B cell (primary cell): ENCODE results near the gene ITSN2. TPM values are rescaled to one million over a fixed set of nuclear protein-coding genes. Genes with fewer than 3 reads are reported as not detected.

ENCODE experiments used
- ATAC-seq: fragments of 200-7000 bp; cut with Tn5 transposase; one replicate; pipeline ENCODE4 v1.10.0; 2021; ENCODE audit warnings: low read depth, mild to moderate bottlenecking, moderate number of reproducible peaks, moderate library complexity
- CTCF ChIA-PET: fragments of 350-600 bp; sonication (Branson Sonifier 250); formaldehyde crosslinking; loops from one replicate; lab custom pipeline; 2021; ENCODE audit warnings: antibody characterized with exemption, inconsistent platforms; lab: Charles Lee
- POLR2A ChIA-PET: fragments of 350-600 bp; sonication (Branson Sonifier 250); formaldehyde crosslinking; loops from one replicate; lab custom pipeline; 2021; ENCODE audit warnings: antibody characterized with exemption; lab: Charles Lee
- DNase-seq: peaks from one replicate; pipeline ENCODE4 v3.0.0; 2013
- H2AFZ ChIP-seq: 2 replicates; pipeline ENCODE4 v1.6.1; 2012; ENCODE audit warnings: mild to moderate bottlenecking, low read depth, low read length; ENCODE audit not compliant: insufficient read depth, poor library complexity, severe bottlenecking
- H3K27ac ChIP-seq, 2 donors: 1 replicate in 1 of 2; 2 replicates in 1 of 2; pipeline ENCODE4 v1.5.1; 2012 to 2013; ENCODE audit warnings: low read length in 2 of 2, mild to moderate bottlenecking in 2 of 2, moderate library complexity in 1 of 2
- H3K27me3 ChIP-seq, 4 experiments: fragments of 200-600 bp in 1 of 4; sonication (generic) in 1 of 4; replicated peaks in 1 of 4; 1 replicate in 2 of 4; 2 replicates in 2 of 4; pipeline versions ENCODE4 v1.6.1 to v1.7.0; 2013 to 2016; ENCODE audit warnings: low read length in 3 of 4, mild to moderate bottlenecking in 2 of 4, mixed read lengths in 1 of 4, moderate library complexity in 1 of 4; ENCODE audit not compliant: insufficient read depth in 4 of 4, control insufficient read depth in 3 of 4; ENCODE audit errors: control extremely low read depth in 1 of 4
- H3K36me3 ChIP-seq, 2 experiments: replicated peaks in 1 of 2; 1 replicate in 1 of 2; 2 replicates in 1 of 2; pipeline versions ENCODE4 v1.6.1 to v1.7.1; 2013; ENCODE audit warnings: low read length in 1 of 2; ENCODE audit not compliant: insufficient read depth in 2 of 2, control insufficient read depth in 1 of 2; ENCODE audit errors: control extremely low read depth in 1 of 2, extremely low read depth in 1 of 2
- H3K4me1 ChIP-seq, 2 donors: fragments of 200-600 bp in 1 of 2; sonication (generic) in 1 of 2; 1 replicate in 1 of 2; 2 replicates in 1 of 2; pipeline versions ENCODE4 v1.5.1 to v1.6.1; 2013 to 2017; ENCODE audit warnings: low read length in 2 of 2; ENCODE audit not compliant: control insufficient read depth in 2 of 2, insufficient read depth in 2 of 2
- H3K4me2 ChIP-seq: replicated peaks from 2 replicates; pipeline ENCODE3; 2012; ENCODE audit warnings: mild to moderate bottlenecking, low read depth, low read length; ENCODE audit not compliant: poor library complexity, severe bottlenecking
- H3K4me3 ChIP-seq, 5 experiments: fragments of 200-600 bp in 1 of 5; sonication (generic) in 1 of 5; 1 replicate in 3 of 5; 2 replicates in 2 of 5; pipeline versions ENCODE4 v1.5.1 to v1.7.0; 2011 to 2016; ENCODE audit warnings: low read length in 4 of 5, mild to moderate bottlenecking in 4 of 5, low read depth in 2 of 5, control low read depth in 1 of 5, moderate library complexity in 1 of 5; ENCODE audit not compliant: insufficient read depth in 1 of 5; ENCODE audit errors: control extremely low read depth in 1 of 5, extremely low read depth in 1 of 5
- H3K79me2 ChIP-seq: fragments of 200-600 bp; sonication (generic); one replicate; pipeline ENCODE4 v1.6.0; 2016; ENCODE audit warnings: low read length; ENCODE audit not compliant: control insufficient read depth, insufficient read depth
- H3K9ac ChIP-seq: fragments of 200-600 bp; sonication (generic); 2 replicates; pipeline ENCODE4 v1.6.1; 2017; ENCODE audit warnings: mild to moderate bottlenecking, low read length, moderate library complexity
- H3K9me3 ChIP-seq, 3 donors: one replicate each; pipeline versions ENCODE4 v1.6.1 to v1.7.1; 2013; ENCODE audit warnings: low read length in 2 of 3; ENCODE audit not compliant: control insufficient read depth in 2 of 3, insufficient read depth in 1 of 3; ENCODE audit errors: control extremely low read depth in 1 of 3
- H4K20me1 ChIP-seq: 2 replicates; pipeline ENCODE4 v1.6.0; 2012; ENCODE audit warnings: mild to moderate bottlenecking, low read length; ENCODE audit not compliant: insufficient read depth, control insufficient read depth, poor library complexity, severe bottlenecking
- H3K27ac Mint-ChIP-seq: one replicate; pipeline ENCODE4 v1.8.0; 2021; ENCODE audit warnings: mixed read lengths
- H3K27me3 Mint-ChIP-seq: one replicate; pipeline ENCODE4 v1.8.0; 2021; ENCODE audit warnings: mixed read lengths
- H3K4me1 Mint-ChIP-seq: one replicate; pipeline ENCODE4 v1.8.0; 2021; ENCODE audit warnings: mixed read lengths
- H3K4me3 Mint-ChIP-seq: one replicate; pipeline ENCODE4 v1.8.0; 2021; ENCODE audit warnings: mixed read lengths
- H3K9me3 Mint-ChIP-seq: one replicate; pipeline ENCODE4 v1.8.0; 2022; ENCODE audit warnings: mixed read lengths; ENCODE audit not compliant: insufficient read depth
- CTCF ChIP-seq: fragments of 200-600 bp; IDR thresholded peaks from one replicate; pipeline ENCODE4 v1.8.0; 2022; ENCODE audit warnings: antibody characterized with exemption, mild to moderate bottlenecking
- EZH2 ChIP-seq: IDR thresholded peaks from 2 replicates; pipeline ENCODE4 v1.6.1; 2012; ENCODE audit warnings: borderline replicate concordance, low read depth, mild to moderate bottlenecking, moderate library complexity, low read length; ENCODE audit not compliant: insufficient read depth, poor library complexity, severe bottlenecking
- WGBS: methylation state at CpG from one replicate; pipeline ENCODE4 v1.1.5; 2013; ENCODE audit warnings: missing lambda C conversion rate; ENCODE audit not compliant: insufficient coverage; 5-methylcytosine and 5-hydroxymethylcytosine counted together
- intact Hi-C: fragments of 100-400 bp; cut with micrococcal nuclease; formaldehyde crosslinking; loops from one replicate; pipeline ENCODE4 v1.10.0; 2022
- polyA plus RNA-seq: library from polyadenylated mRNA; depleted of rRNA; stranded (reverse); fragments of >200 nt; gene quantifications from 2 replicates; pipeline ENCODE4 v1.2.3, GENCODE V29; 2012
- total RNA-seq, 2 donors: library from RNA; stranded (reverse); fragments of 120-200 nt in 1 of 2; gene quantifications; 1 replicate in 1 of 2; 2 replicates in 1 of 2; pipeline versions ENCODE4 v1.2.3 to v1.2.4, GENCODE V29; 2013 to 2022

Gene ITSN2
- total and polyA plus RNA-seq, 2 donors (not counting 1 experiment from before 2014, with no cell fraction given): 107 to 200 TPM

- intact Hi-C loops: loop anchor here (2.0 kb wide), 1 partner anchor 15 kb away; no protein-coding TSS in a partner anchor
Measured at GRCh38 chr2:24313744-24314632, 46.3 kb downstream of the ITSN2 start.

More at GRCh38 chr2:24313744-24314632, 46.3 kb downstream of the ITSN2 start:
- no CpG with 5 or more reads among the region's 5 CpGs for WGBS
- no peaks in the 10 kb centered on the region for H3K27me3 ChIP-seq
- TF ChIP-seq CTCF (no peak), EZH2 (no peak)
- peaks cover 41% of the 10 kb centered on the region for H3K4me1 Mint-ChIP-seq
- H3K4me3 Mint-ChIP-seq: no peak overlapping the region
- no peak for DNase-seq
- no peak overlapping the region for H3K4me3 ChIP-seq
- H3K4me1 ChIP-seq: peaks cover 19 to 28% of the 10 kb centered on the region in 2 donors
- no peak overlapping the region for H2AFZ ChIP-seq
- H3K79me2 ChIP-seq: peaks cover 71% of the 10 kb centered on the region
- peaks cover under 1 to 49% of the 10 kb centered on the region in 2 experiments for H3K36me3 ChIP-seq
- ATAC-seq: no peak
- no peaks in the 10 kb centered on the region for H3K9me3 Mint-ChIP-seq
- peak overlapping the region in 1 of 2 donors; percentile 64 for H3K27ac ChIP-seq
- H3K9me3 ChIP-seq: no peaks in the 10 kb centered on the region
- ChIA-PET POLR2A (no interaction called here), CTCF (no interaction called here)
- peaks cover 33% of the 10 kb centered on the region for H4K20me1 ChIP-seq
- H3K9ac ChIP-seq: no peak overlapping the region
- no peaks in the 10 kb centered on the region for H3K27me3 Mint-ChIP-seq
- H3K4me2 ChIP-seq: no peak overlapping the region
- peak overlapping the region; percentile 16 for H3K27ac Mint-ChIP-seq
